SK-N-SH (cell line): Measurements from ENCODE around the gene DDIT4. TPM values are rescaled to one million over a fixed set of nuclear protein-coding genes. Genes with fewer than 3 reads are reported as not detected.

ENCODE experiments used
- CTCF ChIA-PET: fragments of 300-600, 350-600 bp; formaldehyde crosslinking; extraction: SDS; loops from one replicate; lab custom pipeline; 2021; lab: Yijun Ruan, JAX
- POLR2A ChIA-PET: fragments of 350-600 bp; sonication (Branson Sonifier 250); formaldehyde crosslinking; extraction: SDS; loops from one replicate; lab custom pipeline; 2020; ENCODE audit warnings: antibody characterized with exemption, inconsistent platforms; lab: Yijun Ruan, JAX
- DNase-seq: peaks from one replicate; pipeline ENCODE4 v3.0.0; 2012
- H2AFZ ChIP-seq: fragments of 200-600 bp; sonication (generic); 2 replicates; pipeline ENCODE4 v1.8.1; 2016; ENCODE audit warnings: antibody characterized with exemption, mild to moderate bottlenecking, low read depth
- H3F3A ChIP-seq: fragments of 200-600 bp; sonication (generic); replicated peaks from 2 replicates; pipeline ENCODE3; 2016; ENCODE audit warnings: antibody characterized with exemption, mild to moderate bottlenecking; ENCODE audit not compliant: insufficient read depth
- H3K27ac ChIP-seq, 2 experiments: fragments of 200-500 bp in 1 of 2; fragments of 200-600 bp in 1 of 2; sonication (Bioruptor generic) in 1 of 2; sonication (generic), shearing (Covaris generic) in 1 of 2; 2 replicates each; pipeline versions ENCODE4 v1.5.1 to v1.6.1; 2014 to 2016; ENCODE audit warnings: low read depth in 2 of 2, inconsistent platforms in 1 of 2, low read length in 1 of 2, mild to moderate bottlenecking in 1 of 2, mixed read lengths in 1 of 2
- H3K27me3 ChIP-seq: fragments of 200-600 bp; sonication (generic), shearing (Covaris generic); 2 replicates; pipeline ENCODE4 v1.6.1; 2016; ENCODE audit warnings: mixed run types; ENCODE audit not compliant: insufficient read depth
- H3K36me3 ChIP-seq, 2 experiments: fragments of 200-500 bp in 1 of 2; fragments of 200-600 bp in 1 of 2; sonication (Bioruptor generic) in 1 of 2; sonication (generic) in 1 of 2; replicated peaks in 1 of 2; 2 replicates each; pipeline versions ENCODE3 to v1.5.1; 2014 to 2016; ENCODE audit warnings: low read length in 1 of 2, mild to moderate bottlenecking in 1 of 2; ENCODE audit not compliant: insufficient read depth in 2 of 2, control insufficient read depth in 1 of 2
- H3K4me1 ChIP-seq, 2 experiments: fragments of 200-500 bp in 1 of 2; fragments of 200-600 bp in 1 of 2; sonication (Bioruptor generic) in 1 of 2; sonication (generic), shearing (Covaris generic) in 1 of 2; 2 replicates each; pipeline versions ENCODE4 v1.5.1 to v1.6.1; 2014 to 2016; ENCODE audit warnings: low read depth in 1 of 2, low read length in 1 of 2, mixed run types in 1 of 2; ENCODE audit not compliant: insufficient read depth in 2 of 2, control insufficient read depth in 1 of 2
- H3K4me2 ChIP-seq: fragments of 200-600 bp; sonication (generic), shearing (Covaris generic); 2 replicates; pipeline ENCODE4 v1.6.1; 2017; ENCODE audit warnings: mixed run types
- H3K4me3 ChIP-seq, 2 experiments: fragments of 200-500 bp in 1 of 2; fragments of 200-600 bp in 1 of 2; sonication (Bioruptor generic) in 1 of 2; sonication (generic), shearing (Covaris generic) in 1 of 2; 2 replicates each; pipeline versions ENCODE4 v1.5.1 to v1.8.1; 2014 to 2016; ENCODE audit warnings: low read depth in 2 of 2, inconsistent platforms in 1 of 2, low read length in 1 of 2, mild to moderate bottlenecking in 1 of 2, mixed read lengths in 1 of 2, moderate library complexity in 1 of 2
- H3K79me2 ChIP-seq: fragments of 200-600 bp; sonication (generic); 2 replicates; pipeline ENCODE4 v1.8.1; 2017; ENCODE audit warnings: mild to moderate bottlenecking; ENCODE audit not compliant: insufficient read depth
- H3K9ac ChIP-seq: fragments of 200-600 bp; sonication (generic); 2 replicates; pipeline ENCODE4 v1.6.1; 2017; ENCODE audit warnings: mixed run types
- H3K9me2 ChIP-seq: fragments of 200-600 bp; sonication (generic); 2 replicates; pipeline ENCODE4 v1.6.1; 2017; ENCODE audit warnings: mixed run types
- H3K9me3 ChIP-seq: fragments of 200-600 bp; sonication (generic); 2 replicates; pipeline ENCODE4 v1.6.1; 2017; ENCODE audit warnings: mixed run types, mild to moderate bottlenecking, moderate library complexity
- H4K20me1 ChIP-seq: fragments of 200-600 bp; sonication (generic); 2 replicates; pipeline ENCODE4 v1.6.1; 2017; ENCODE audit warnings: mild to moderate bottlenecking, mixed run types; ENCODE audit not compliant: insufficient read depth
- CHD2 ChIP-seq: fragments of 150-350 bp; IDR thresholded peaks from 2 replicates; pipeline ENCODE4 v1.6.1; 2018; ENCODE audit warnings: low read length; ENCODE audit not compliant: partially characterized antibody
- ELF1 ChIP-seq: IDR thresholded peaks from 2 replicates; pipeline ENCODE4 v1.4.0; 2012
- EZH2phosphoT487 ChIP-seq: fragments of 200-600 bp; sonication (generic); IDR thresholded peaks from 2 replicates; pipeline ENCODE4 v1.6.1; 2017; ENCODE audit warnings: low read depth, mixed run types, mild to moderate bottlenecking, antibody characterized with exemption, moderate library complexity, borderline replicate concordance
- FOXM1 ChIP-seq: IDR thresholded peaks from 2 replicates; pipeline ENCODE4 v1.4.0; 2012; ENCODE audit warnings: low read depth, mild to moderate bottlenecking
- GABPA ChIP-seq: IDR thresholded peaks from 2 replicates; pipeline ENCODE4 v1.4.0; 2012; ENCODE audit warnings: low read depth, mild to moderate bottlenecking
- JUND ChIP-seq: IDR thresholded peaks from 2 replicates; pipeline ENCODE4 v1.4.0; 2012
- NFIC ChIP-seq: IDR thresholded peaks from 2 replicates; pipeline ENCODE4 v1.4.0; 2012; ENCODE audit warnings: borderline replicate concordance
- NRF1 ChIP-seq: IDR thresholded peaks from 2 replicates; pipeline ENCODE4 v1.6.1; 2012; ENCODE audit warnings: low read depth, mild to moderate bottlenecking, low read length
- POLR2AphosphoS5 ChIP-seq: IDR thresholded peaks from 2 replicates; pipeline ENCODE4 v1.6.1; 2012; ENCODE audit warnings: low read depth, low read length
- RFX5 ChIP-seq: IDR thresholded peaks from 2 replicates; pipeline ENCODE4 v1.6.1; 2012; ENCODE audit warnings: mild to moderate bottlenecking, improper control_type of control experiment, low read length
- SIN3A ChIP-seq: IDR thresholded peaks from 2 replicates; pipeline ENCODE4 v1.6.1; 2012; ENCODE audit warnings: low read depth, mild to moderate bottlenecking, low read length, moderate library complexity, borderline replicate concordance
- TAF1 ChIP-seq: IDR thresholded peaks from 2 replicates; pipeline ENCODE4 v1.6.1; 2012; ENCODE audit warnings: low read depth, mild to moderate bottlenecking, low read length, moderate library complexity, borderline replicate concordance
- TEAD4 ChIP-seq: IDR thresholded peaks from 2 replicates; pipeline ENCODE4 v1.4.0; 2012; ENCODE audit warnings: mild to moderate bottlenecking, borderline replicate concordance; ENCODE audit not compliant: insufficient read depth
- YY1 ChIP-seq: IDR thresholded peaks from 2 replicates; pipeline ENCODE4 v1.4.0; 2012; ENCODE audit warnings: low read depth, mild to moderate bottlenecking
- WGBS: methylation state at CpG from one replicate; pipeline ENCODE4 v1.1.6; 2017; ENCODE audit warnings: low lambda C conversion rate; 5-methylcytosine and 5-hydroxymethylcytosine counted together
- polyA plus RNA-seq, 3 experiments: library from polyadenylated mRNA; depleted of rRNA; stranded (reverse); fragments of >200 nt; gene quantifications; 2 replicates each; pipeline ENCODE4 v1.2.3, GENCODE V29; 2012
- TF ChIP-seq, protein P1 (sequence below): IDR thresholded peaks from 2 replicates; pipeline ENCODE4; 2012
- TF ChIP-seq, protein P2 (sequence below): fragments of 150-350 bp; IDR thresholded peaks from 2 replicates; pipeline ENCODE4 v1.6.1; 2016; ENCODE audit warnings: mild to moderate bottlenecking, low read depth, low read length
- TF ChIP-seq, protein P3 (sequence below): fragments of 150-350 bp; IDR thresholded peaks from 2 replicates; pipeline ENCODE4 v1.6.1; 2017; ENCODE audit warnings: antibody characterized with exemption, low read length, low read depth, borderline replicate concordance
- TF ChIP-seq, protein P4 (sequence below): IDR thresholded peaks from 2 replicates; pipeline ENCODE4 v1.4.0; 2012; ENCODE audit warnings: low read depth

Gene DDIT4
- polyA plus RNA-seq, 1 of the 3 experiments (the other 2 are of a cell fraction) = 24.9 TPM

DNA sequence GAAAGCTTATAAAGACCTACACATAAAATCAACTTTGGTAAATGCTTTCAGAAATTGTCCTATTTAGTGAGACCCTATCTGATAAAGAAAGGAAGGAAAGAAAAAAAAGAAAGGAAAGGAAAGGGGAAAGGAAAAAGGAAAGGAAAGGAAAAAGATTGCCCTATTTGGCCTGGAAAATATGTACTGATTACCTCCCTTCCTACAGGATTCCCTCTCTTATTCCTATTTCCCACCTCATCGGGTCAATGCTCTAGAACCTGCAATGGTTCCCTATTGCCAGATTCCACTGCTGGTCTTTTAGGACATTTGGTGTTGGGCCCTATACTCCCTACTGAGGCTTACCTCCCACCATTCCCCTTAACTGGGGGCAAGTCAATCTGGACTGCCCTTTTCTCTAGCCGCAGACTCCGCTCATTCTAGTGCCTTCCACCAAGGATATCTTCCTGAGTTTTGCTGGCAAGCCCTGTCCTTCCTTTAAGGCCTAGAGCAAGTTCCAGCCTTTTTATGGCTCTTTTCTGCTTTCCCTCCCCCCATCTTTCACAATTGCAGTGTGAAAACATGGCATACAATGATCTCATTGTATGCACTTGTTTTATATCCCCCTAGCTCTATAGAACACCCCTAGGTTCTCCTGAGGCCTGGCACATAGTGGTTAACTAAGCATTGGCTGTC lies 4.4 kb downstream of the DDIT4 start:
- Histone ChIP-seq H3K9me2 (no peaks in the 10 kb centered on the region), H3K9me3 (no peaks in the 10 kb centered on the region), H3K27ac (no peak overlapping the region; a peak in 1 of 4 replicates), H2AFZ (no peak overlapping the region), H3K4me2 (no peak overlapping the region), H3K27me3 (no peaks in the 10 kb centered on the region), H3F3A (peaks cover 8% of the 10 kb centered on the region), H4K20me1 (peaks cover 23% of the 10 kb centered on the region), H3K9ac (no peak overlapping the region), H3K36me3 (peaks cover 10 to 14% of the 10 kb centered on the region in 2 experiments), H3K4me1 (peaks cover 15 to 21% of the 10 kb centered on the region in 2 experiments; a peak in 2 of 4 replicates), H3K79me2 (peaks cover 6% of the 10 kb centered on the region; the same call in 1 of the 2 replicates), H3K4me3 (no peak overlapping the region)
- ChIA-PET CTCF (interaction anchor here (0.9 to 10.4 kb wide), 8 partner anchors 8 to 54 kb away, joined by 3 to 198 read pairs (median 4); no protein-coding TSS in a partner anchor), POLR2A (interaction anchor here (0.7 to 8.5 kb wide), 9 partner anchors 9 to 53 kb away, joined by 3 to 234 read pairs (median 4); no protein-coding TSS in a partner anchor)
- TF ChIP-seq TAF1 (no peak), GABPA (no peak), FOXM1 (no peak), EZH2phosphoT487 (no peak), RFX5 (no peak), POLR2AphosphoS5 (no peak), TEAD4 (no peak), ELF1 (no peak), CHD2 (no peak), NRF1 (no peak), SIN3A (no peak), YY1 (no peak), JUND (no peak), NFIC (no peak)
- TF ChIP-seq, protein P1, sequence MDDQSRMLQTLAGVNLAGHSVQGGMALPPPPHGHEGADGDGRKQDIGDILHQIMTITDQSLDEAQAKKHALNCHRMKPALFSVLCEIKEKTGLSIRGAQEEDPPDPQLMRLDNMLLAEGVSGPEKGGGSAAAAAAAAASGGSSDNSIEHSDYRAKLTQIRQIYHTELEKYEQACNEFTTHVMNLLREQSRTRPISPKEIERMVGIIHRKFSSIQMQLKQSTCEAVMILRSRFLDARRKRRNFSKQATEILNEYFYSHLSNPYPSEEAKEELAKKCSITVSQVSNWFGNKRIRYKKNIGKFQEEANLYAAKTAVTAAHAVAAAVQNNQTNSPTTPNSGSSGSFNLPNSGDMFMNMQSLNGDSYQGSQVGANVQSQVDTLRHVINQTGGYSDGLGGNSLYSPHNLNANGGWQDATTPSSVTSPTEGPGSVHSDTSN = no peak
- TF ChIP-seq, protein P2, sequence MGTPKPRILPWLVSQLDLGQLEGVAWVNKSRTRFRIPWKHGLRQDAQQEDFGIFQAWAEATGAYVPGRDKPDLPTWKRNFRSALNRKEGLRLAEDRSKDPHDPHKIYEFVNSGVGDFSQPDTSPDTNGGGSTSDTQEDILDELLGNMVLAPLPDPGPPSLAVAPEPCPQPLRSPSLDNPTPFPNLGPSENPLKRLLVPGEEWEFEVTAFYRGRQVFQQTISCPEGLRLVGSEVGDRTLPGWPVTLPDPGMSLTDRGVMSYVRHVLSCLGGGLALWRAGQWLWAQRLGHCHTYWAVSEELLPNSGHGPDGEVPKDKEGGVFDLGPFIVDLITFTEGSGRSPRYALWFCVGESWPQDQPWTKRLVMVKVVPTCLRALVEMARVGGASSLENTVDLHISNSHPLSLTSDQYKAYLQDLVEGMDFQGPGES = no peak
- TF ChIP-seq, protein P3, sequence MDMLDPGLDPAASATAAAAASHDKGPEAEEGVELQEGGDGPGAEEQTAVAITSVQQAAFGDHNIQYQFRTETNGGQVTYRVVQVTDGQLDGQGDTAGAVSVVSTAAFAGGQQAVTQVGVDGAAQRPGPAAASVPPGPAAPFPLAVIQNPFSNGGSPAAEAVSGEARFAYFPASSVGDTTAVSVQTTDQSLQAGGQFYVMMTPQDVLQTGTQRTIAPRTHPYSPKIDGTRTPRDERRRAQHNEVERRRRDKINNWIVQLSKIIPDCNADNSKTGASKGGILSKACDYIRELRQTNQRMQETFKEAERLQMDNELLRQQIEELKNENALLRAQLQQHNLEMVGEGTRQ = no peak
- TF ChIP-seq, protein P4, sequence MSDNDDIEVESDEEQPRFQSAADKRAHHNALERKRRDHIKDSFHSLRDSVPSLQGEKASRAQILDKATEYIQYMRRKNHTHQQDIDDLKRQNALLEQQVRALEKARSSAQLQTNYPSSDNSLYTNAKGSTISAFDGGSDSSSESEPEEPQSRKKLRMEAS = no peak
- DNase-seq = no peak
- WGBS = 93% methylated on average over 3 of the region's 3 CpGs
